ENCODE data around the gene PLB1.

The PLB1 gene

GRCh38 chr2:28615706-28616105 is 119.8 kb downstream of the PLB1 start:
- no peak overlapping the region for H2AFZ ChIP-seq (ENCODE audit: low read depth, low read length)
- H3K9me3 ChIP-seq (ENCODE audit: control insufficient read depth, low read length) = no peaks in the 10 kb centered on the region
- no peak overlapping the region for H2BK5ac ChIP-seq (ENCODE audit: low read depth, low read length, poor library complexity, severe bottlenecking)
- no peak for DNase-seq
- H3K36me3 ChIP-seq (ENCODE audit: control insufficient read depth in 1 of 2, insufficient read depth in 2 of 2, low read depth in 1 of 2, low read length in 2 of 2) = no peaks in the 10 kb centered on the region
- H2BK15ac ChIP-seq (ENCODE audit: low read depth, poor library complexity, severe bottlenecking) = no peak overlapping the region
- H2BK12ac ChIP-seq (ENCODE audit: low read length in 2 of 2) = no peak overlapping the region
- peaks cover 25% of the 10 kb centered on the region for H3K4me1 ChIP-seq (ENCODE audit: control insufficient read depth, insufficient read depth, low read depth, low read length)
- H3K27me3 ChIP-seq (ENCODE audit: control insufficient read depth in 1 of 2, insufficient read depth in 1 of 2, low read length in 2 of 2) = no peaks in the 10 kb centered on the region
- no peak overlapping the region for H3K27ac ChIP-seq (ENCODE audit: low read length, poor library complexity, severe bottlenecking)
- no peak overlapping the region for H3K4ac ChIP-seq (ENCODE audit: low read depth in 1 of 2, low read length in 2 of 2)
- H4K91ac ChIP-seq (ENCODE audit: low read length) = no peak overlapping the region
- no peak overlapping the region for H2BK120ac ChIP-seq (ENCODE audit: low read depth, low read length)
- H4K8ac ChIP-seq (ENCODE audit: low read length) = no peak overlapping the region
- H3K18ac ChIP-seq (ENCODE audit: low read depth in 1 of 2, low read length in 2 of 2) = no peak overlapping the region
- H3K4me2 ChIP-seq (ENCODE audit: low read length, poor library complexity, severe bottlenecking) = no peak overlapping the region
- H3K14ac ChIP-seq (ENCODE audit: low read length in 2 of 2) = no peak overlapping the region
- no peak overlapping the region for H3K23ac ChIP-seq (ENCODE audit: low read length in 2 of 2)
- H3K9ac ChIP-seq (ENCODE audit: low read length) = no peak overlapping the region
- no peak overlapping the region for H3K4me3 ChIP-seq (ENCODE audit: insufficient read depth in 1 of 2, low read depth in 1 of 2, low read length in 2 of 2)
- H3K79me1 ChIP-seq (replicated peaks; ENCODE audit: low read length, poor library complexity, severe bottlenecking) = peaks cover 2% of the 10 kb centered on the region
- 90% methylated on average over 6 of the region's 6 CpGs for WGBS
- peak overlapping the region; percentile 97 for H2AK5ac ChIP-seq (ENCODE audit: low read length, severe bottlenecking)

- Histone ChIP-seq H3K4me1 (ENCODE audit: control insufficient read depth, insufficient read depth, low read depth, low read length) (peaks cover 24% of the 10 kb centered on the region), H3K9ac (ENCODE audit: low read length) (no peak overlapping the region)
These were observed 120.6 kb downstream of the PLB1 start for GRCh38 chr2:28616396-28616999.

GRCh38 chr2:28617502-28618184 is 121.8 kb downstream of the PLB1 start:
- Histone ChIP-seq H2BK12ac (ENCODE audit: low read length in 2 of 2) (peak overlapping the region; percentile 6 to 51), H3K4me3 (ENCODE audit: insufficient read depth in 1 of 2, low read depth in 1 of 2, low read length in 2 of 2) (no peak overlapping the region), H3K27ac (ENCODE audit: low read length, poor library complexity, severe bottlenecking) (no peak overlapping the region), H3K4ac (ENCODE audit: low read depth in 1 of 2, low read length in 2 of 2) (peak overlapping the region in 1 of 2 experiments; percentile 32), H2BK120ac (ENCODE audit: low read depth, low read length) (no peak overlapping the region), H3K79me1 (replicated peaks; ENCODE audit: low read length, poor library complexity, severe bottlenecking) (peaks cover 2% of the 10 kb centered on the region), H3K23ac (ENCODE audit: low read length in 2 of 2) (no peak overlapping the region), H2BK15ac (ENCODE audit: low read depth, poor library complexity, severe bottlenecking) (no peak overlapping the region), H3K9ac (ENCODE audit: low read length) (no peak overlapping the region), H2AFZ (ENCODE audit: low read depth, low read length) (no peak overlapping the region), H3K36me3 (ENCODE audit: control insufficient read depth in 1 of 2, insufficient read depth in 2 of 2, low read depth in 1 of 2, low read length in 2 of 2) (no peaks in the 10 kb centered on the region), H4K91ac (ENCODE audit: low read length) (peak overlapping the region; percentile 9), H3K18ac (ENCODE audit: low read depth in 1 of 2, low read length in 2 of 2) (peak overlapping the region; percentile 25 to 69), H4K8ac (ENCODE audit: low read length) (peak overlapping the region; percentile 1), H3K4me2 (ENCODE audit: low read length, poor library complexity, severe bottlenecking) (no peak overlapping the region), H3K14ac (ENCODE audit: low read length in 2 of 2) (peak overlapping the region in 1 of 2 experiments; percentile 53), H3K27me3 (ENCODE audit: control insufficient read depth in 1 of 2, insufficient read depth in 1 of 2, low read length in 2 of 2) (no peaks in the 10 kb centered on the region), H3K9me3 (ENCODE audit: control insufficient read depth, low read length) (no peaks in the 10 kb centered on the region), H3K4me1 (ENCODE audit: control insufficient read depth, insufficient read depth, low read depth, low read length) (peaks cover 18% of the 10 kb centered on the region), H2BK5ac (ENCODE audit: low read depth, low read length, poor library complexity, severe bottlenecking) (no peak overlapping the region), H2AK5ac (ENCODE audit: low read length, severe bottlenecking) (no peak overlapping the region)
- 91% methylated on average over 3 of the region's 3 CpGs for WGBS
- no peak for DNase-seq

More at GRCh38 chr2:28616396-28616999, 120.6 kb downstream of the PLB1 start:
- Histone ChIP-seq H3K4me2 (ENCODE audit: low read length, poor library complexity, severe bottlenecking) (no peak overlapping the region), H2BK5ac (ENCODE audit: low read depth, low read length, poor library complexity, severe bottlenecking) (no peak overlapping the region), H3K4ac (ENCODE audit: low read depth in 1 of 2, low read length in 2 of 2) (no peak overlapping the region), H3K36me3 (ENCODE audit: control insufficient read depth in 1 of 2, insufficient read depth in 2 of 2, low read depth in 1 of 2, low read length in 2 of 2) (no peaks in the 10 kb centered on the region), H3K9me3 (ENCODE audit: control insufficient read depth, low read length) (no peaks in the 10 kb centered on the region), H3K27ac (ENCODE audit: low read length, poor library complexity, severe bottlenecking) (no peak overlapping the region), H2BK15ac (ENCODE audit: low read depth, poor library complexity, severe bottlenecking) (no peak overlapping the region), H4K91ac (ENCODE audit: low read length) (no peak overlapping the region), H2BK120ac (ENCODE audit: low read depth, low read length) (no peak overlapping the region), H3K23ac (ENCODE audit: low read length in 2 of 2) (no peak overlapping the region), H2BK12ac (ENCODE audit: low read length in 2 of 2) (no peak overlapping the region), H3K4me3 (ENCODE audit: insufficient read depth in 1 of 2, low read depth in 1 of 2, low read length in 2 of 2) (no peak overlapping the region), H3K14ac (ENCODE audit: low read length in 2 of 2) (no peak overlapping the region), H2AFZ (ENCODE audit: low read depth, low read length) (no peak overlapping the region), H3K27me3 (ENCODE audit: control insufficient read depth in 1 of 2, insufficient read depth in 1 of 2, low read length in 2 of 2) (no peaks in the 10 kb centered on the region), H3K79me1 (replicated peaks; ENCODE audit: low read length, poor library complexity, severe bottlenecking) (peaks cover 2% of the 10 kb centered on the region), H4K8ac (ENCODE audit: low read length) (no peak overlapping the region), H2AK5ac (ENCODE audit: low read length, severe bottlenecking) (no peak overlapping the region), H3K18ac (ENCODE audit: low read depth in 1 of 2, low read length in 2 of 2) (no peak overlapping the region)
- no peak for DNase-seq
- 73% methylated on average over 3 of the region's 3 CpGs for WGBS

GRCh38 chr2:28618221-28619141 is 122.6 kb downstream of the PLB1 start:
- H3K18ac ChIP-seq (ENCODE audit: low read depth in 1 of 2, low read length in 2 of 2) = peak overlapping the region; percentile 33 to 69
- peak overlapping the region in 1 of 2 experiments; percentile 47 for H3K4ac ChIP-seq (ENCODE audit: low read depth in 1 of 2, low read length in 2 of 2)
- H3K4me3 ChIP-seq (ENCODE audit: insufficient read depth in 1 of 2, low read depth in 1 of 2, low read length in 2 of 2) = no peak overlapping the region
- no peak overlapping the region for H2BK120ac ChIP-seq (ENCODE audit: low read depth, low read length)
- H3K4me1 ChIP-seq (ENCODE audit: control insufficient read depth, insufficient read depth, low read depth, low read length) = peaks cover 18% of the 10 kb centered on the region
- H3K9me3 ChIP-seq (ENCODE audit: control insufficient read depth, low read length) = no peaks in the 10 kb centered on the region
- 95% methylated on average over 11 of the region's 12 CpGs for WGBS
- peak overlapping the region in 1 of 2 experiments; percentile 35 for H3K14ac ChIP-seq (ENCODE audit: low read length in 2 of 2)
- H3K27ac ChIP-seq (ENCODE audit: low read length, poor library complexity, severe bottlenecking) = no peak overlapping the region
- H3K36me3 ChIP-seq (ENCODE audit: control insufficient read depth in 1 of 2, insufficient read depth in 2 of 2, low read depth in 1 of 2, low read length in 2 of 2) = no peaks in the 10 kb centered on the region
- no peak overlapping the region for H3K9ac ChIP-seq (ENCODE audit: low read length)
- H3K4me2 ChIP-seq (ENCODE audit: low read length, poor library complexity, severe bottlenecking) = no peak overlapping the region
- H2BK5ac ChIP-seq (ENCODE audit: low read depth, low read length, poor library complexity, severe bottlenecking) = no peak overlapping the region
- peaks cover 2% of the 10 kb centered on the region for H3K79me1 ChIP-seq (replicated peaks; ENCODE audit: low read length, poor library complexity, severe bottlenecking)
- peak overlapping the region; percentile 31 for H2BK15ac ChIP-seq (ENCODE audit: low read depth, poor library complexity, severe bottlenecking)
- H3K27me3 ChIP-seq (ENCODE audit: control insufficient read depth in 1 of 2, insufficient read depth in 1 of 2, low read length in 2 of 2) = no peaks in the 10 kb centered on the region
- H2BK12ac ChIP-seq (ENCODE audit: low read length in 2 of 2) = peak overlapping the region; percentile 67 to 82
- no peak overlapping the region for H2AFZ ChIP-seq (ENCODE audit: low read depth, low read length)
- H4K8ac ChIP-seq (ENCODE audit: low read length) = peak overlapping the region; percentile 15
- H3K23ac ChIP-seq (ENCODE audit: low read length in 2 of 2) = no peak overlapping the region
- DNase-seq = no peak
- H2AK5ac ChIP-seq (ENCODE audit: low read length, severe bottlenecking) = peak overlapping the region; percentile 67
- peak overlapping the region; percentile 76 for H4K91ac ChIP-seq (ENCODE audit: low read length)
